ENCODE results near the gene FASN. TPM values are rescaled to one million over a fixed set of nuclear protein-coding genes. Genes with fewer than 3 reads are reported as not detected.

The FASN gene
- total and polyA plus RNA-seq, 2 donors (not counting 3 experiments of a cell fraction or from before 2014, with no cell fraction given) = 101 to 360 TPM

- no peaks in the 10 kb centered on the region for H3K9me1 ChIP-seq (replicated peaks; ENCODE audit: control insufficient read depth, extremely low read depth, insufficient read depth, low read length)
- ChIA-PET POLR2A (interaction anchor here (0.6 to 2.2 kb wide), 4 partner anchors 8 to 34 kb away, joined by 3 to 10 read pairs (median 6); partner anchors contain the start of gene DUS1L), CTCF (interaction anchor here (1.3 to 1.8 kb wide), 3 partner anchors 13 to 68 kb away, joined by 4 to 15 read pairs (median 6); partner anchors contain the start of genes DCXR and RAC3)
- H3K27ac ChIP-seq (ENCODE audit: insufficient read depth, low read depth, low read length) = peak overlapping the region; percentile 76
- peak overlapping the region in 2 of 3 experiments; percentile 35 to 61 for H3K4me3 ChIP-seq (replicated peaks in 1 of 3; ENCODE audit: insufficient read depth in 1 of 3, low read depth in 1 of 3, low read length in 3 of 3)
- FAIRE-seq (no peak), DNase-seq (ENCODE audit: low read depth, low spot score) (no peak)
- peak overlapping the region; percentile 65 for H3K9ac ChIP-seq (replicated peaks; ENCODE audit: extremely low read depth, insufficient read depth, low read length)
- peaks cover 7 to 8% of the 10 kb centered on the region in 2 experiments for H3K36me3 ChIP-seq (ENCODE audit: control insufficient read depth in 2 of 2, extremely low read depth in 1 of 2, insufficient read depth in 2 of 2, low read length in 2 of 2)
- H3K4me2 ChIP-seq (ENCODE audit: insufficient read depth, low read length) = peak overlapping the region; percentile 61
- H2AFZ ChIP-seq (ENCODE audit: low read depth, low read length) = peak overlapping the region; percentile 75
- H3K9me3 ChIP-seq (replicated peaks; ENCODE audit: control insufficient read depth, insufficient read depth, low read length) = no peaks in the 10 kb centered on the region
- H3K79me2 ChIP-seq (ENCODE audit: control insufficient read depth, insufficient read depth, low read length) = peaks cover 36% of the 10 kb centered on the region
- peaks cover 20% of the 10 kb centered on the region for H3K4me1 ChIP-seq (ENCODE audit: control insufficient read depth, extremely low read depth, insufficient read depth, low read length)
- intact Hi-C loops (cut with micrococcal nuclease) = loop anchor here (2.0 to 5.0 kb wide), 5 partner anchors 56 to 128 kb away; partner anchors contain the start of genes ASPSCR1, CENPX, LRRC45 and RAC3
- dilution Hi-C loops (cut with MboI; ENCODE audit: extremely low pct_ligation_motif_present, low sequenced_read_pairs) = no loop called here
- no peaks in the 10 kb centered on the region for H3K27me3 ChIP-seq (ENCODE audit: control insufficient read depth in 2 of 2, insufficient read depth in 2 of 2, low read length in 2 of 2)
- no peak for TF ChIP-seq POLR2AphosphoS5 (IDR thresholded peaks at IDR 0.05; ENCODE audit: insufficient read depth, low read depth, low read length)
- TF ChIP-seq POLR2A (IDR thresholded peaks at IDR 0.05; ENCODE audit: low read depth, low read length) = peak; percentile 18
- TF ChIP-seq MYC (IDR thresholded peaks at IDR 0.05; ENCODE audit: low read depth, low read length) = peak; percentile 81
- peak; percentile 60 for TF ChIP-seq MAX (IDR thresholded peaks at IDR 0.05; ENCODE audit: insufficient read depth, insufficient read length)
- TSS peak; percentile 64 for BruUV-seq (replicated peaks)
- H4K20me1 ChIP-seq (replicated peaks; ENCODE audit: control insufficient read depth, extremely low read depth, insufficient read depth, low read length) = no peaks in the 10 kb centered on the region
These were observed 1.1 kb upstream of the FASN start for GRCh38 chr17:82098939-82099763.

- TSS peak; percentile 56 for BruUV-seq (replicated peaks)
- H3K36me3 ChIP-seq (ENCODE audit: control insufficient read depth in 2 of 2, extremely low read depth in 1 of 2, insufficient read depth in 2 of 2, low read length in 2 of 2) = peaks cover 14 to 19% of the 10 kb centered on the region in 2 experiments
- DNase-seq (ENCODE audit: low read depth, low spot score) (no peak), FAIRE-seq (no peak)
- no peaks in the 10 kb centered on the region for H4K20me1 ChIP-seq (replicated peaks; ENCODE audit: control insufficient read depth, extremely low read depth, insufficient read depth, low read length)
- intact Hi-C loops (cut with micrococcal nuclease) (loop anchor here (2.0 to 5.0 kb wide), 5 partner anchors 57 to 129 kb away; partner anchors contain the start of genes ASPSCR1, CENPX, LRRC45 and RAC3), dilution Hi-C loops (cut with MboI; ENCODE audit: extremely low pct_ligation_motif_present, low sequenced_read_pairs) (no loop called here)
- H3K4me2 ChIP-seq (ENCODE audit: insufficient read depth, low read length) = no peak overlapping the region
- no peaks in the 10 kb centered on the region for H3K27me3 ChIP-seq (ENCODE audit: control insufficient read depth in 2 of 2, insufficient read depth in 2 of 2, low read length in 2 of 2)
- ChIA-PET POLR2A (interaction anchor here (1.2 to 2.2 kb wide), 2 partner anchors 9 to 10 kb away, joined by 4 to 9 read pairs; no protein-coding TSS in a partner anchor), CTCF (interaction anchor here (1.3 to 1.8 kb wide), 3 partner anchors 15 to 67 kb away, joined by 4 to 15 read pairs (median 6); partner anchors contain the start of genes DCXR and RAC3)
- peaks cover 20% of the 10 kb centered on the region for H3K4me1 ChIP-seq (ENCODE audit: control insufficient read depth, extremely low read depth, insufficient read depth, low read length)
- no peaks in the 10 kb centered on the region for H3K9me3 ChIP-seq (replicated peaks; ENCODE audit: control insufficient read depth, insufficient read depth, low read length)
- H3K9ac ChIP-seq (replicated peaks; ENCODE audit: extremely low read depth, insufficient read depth, low read length) = peak overlapping the region; percentile 81
- no peaks in the 10 kb centered on the region for H3K9me1 ChIP-seq (replicated peaks; ENCODE audit: control insufficient read depth, extremely low read depth, insufficient read depth, low read length)
- TF ChIP-seq MYC (IDR thresholded peaks at IDR 0.05; ENCODE audit: low read depth, low read length) (no peak), JUN (IDR thresholded peaks at IDR 0.05; ENCODE audit: borderline replicate concordance, insufficient read depth, insufficient read length, low read depth) (no peak), CTCF (IDR thresholded peaks at IDR 0.05; ENCODE audit: extremely low read depth in 1 of 2, insufficient read depth in 1 of 2, low read depth in 1 of 2, low read length in 2 of 2) (no peak), FOS (IDR thresholded peaks at IDR 0.05; ENCODE audit: borderline replicate concordance, insufficient read depth, low read length) (no peak), EZH2 (IDR thresholded peaks at IDR 0.05; ENCODE audit: borderline replicate concordance, low read depth, low read length, severe bottlenecking) (no peak), POLR2A (IDR thresholded peaks at IDR 0.05; ENCODE audit: low read depth, low read length) (no peak), POLR2AphosphoS5 (IDR thresholded peaks at IDR 0.05; ENCODE audit: insufficient read depth, low read depth, low read length) (no peak), GATA2 (IDR thresholded peaks at IDR 0.05; ENCODE audit: insufficient read depth, insufficient read length, low read depth, low read length) (no peak), MAX (IDR thresholded peaks at IDR 0.05; ENCODE audit: insufficient read depth, insufficient read length) (no peak)
- H3K79me2 ChIP-seq (ENCODE audit: control insufficient read depth, insufficient read depth, low read length) = peaks cover 47% of the 10 kb centered on the region
- peak overlapping the region; percentile 61 for H3K27ac ChIP-seq (ENCODE audit: insufficient read depth, low read depth, low read length)
- H2AFZ ChIP-seq (ENCODE audit: low read depth, low read length) = no peak overlapping the region
- H3K4me3 ChIP-seq (replicated peaks in 1 of 3; ENCODE audit: insufficient read depth in 1 of 3, low read depth in 1 of 3, low read length in 3 of 3) = peak overlapping the region; percentile 27 to 78 (median 54)
These were observed 192 bp downstream of the FASN start for GRCh38 chr17:82097919-82098168.
